GM23248 (cell line): ENCODE results near the gene TREX2. TPM values are rescaled to one million over a fixed set of nuclear protein-coding genes. Genes with fewer than 3 reads are reported as not detected.

ENCODE experiments used
- DNase-seq: peaks from one replicate; pipeline ENCODE4 v3.0.0-alpha.2; 2015
- H2AFZ ChIP-seq: fragments of 200-600 bp; sonication (generic); 2 replicates; pipeline ENCODE4 v1.6.1; 2016; ENCODE audit warnings: antibody characterized with exemption
- H3F3A ChIP-seq: fragments of 200-600 bp; sonication (generic); 2 replicates; pipeline ENCODE4 v1.6.1; 2016; ENCODE audit warnings: mild to moderate bottlenecking, antibody characterized with exemption, mixed run types; ENCODE audit not compliant: insufficient read depth
- H3K27ac ChIP-seq: fragments of 200-600 bp; sonication (generic); 2 replicates; pipeline ENCODE4 v1.5.1; 2016; ENCODE audit warnings: mild to moderate bottlenecking
- H3K27me3 ChIP-seq: fragments of 200-600 bp; sonication (generic); replicated peaks from 2 replicates; pipeline ENCODE4 v1.6.1; 2016; ENCODE audit warnings: mild to moderate bottlenecking; ENCODE audit not compliant: insufficient read depth
- H3K36me3 ChIP-seq: fragments of 200-600 bp; sonication (generic); 2 replicates; pipeline ENCODE4 v1.6.1; 2016; ENCODE audit warnings: low read depth, mild to moderate bottlenecking
- H3K4me1 ChIP-seq: fragments of 200-600 bp; sonication (generic); 2 replicates; pipeline ENCODE4 v1.6.1; 2016; ENCODE audit warnings: mild to moderate bottlenecking; ENCODE audit not compliant: insufficient read depth
- H3K4me2 ChIP-seq: fragments of 200-600 bp; sonication (generic); one replicate; pipeline ENCODE4 v1.6.1; 2016; ENCODE audit warnings: mild to moderate bottlenecking; ENCODE audit not compliant: unreplicated experiment
- H3K4me3 ChIP-seq: fragments of 200-600 bp; sonication (generic); 2 replicates; pipeline ENCODE4 v1.5.1; 2016; ENCODE audit warnings: mild to moderate bottlenecking
- H3K79me2 ChIP-seq: fragments of 200-600 bp; sonication (generic); 2 replicates; pipeline ENCODE4 v1.6.1; 2016; ENCODE audit warnings: mild to moderate bottlenecking; ENCODE audit not compliant: insufficient read depth
- H3K9ac ChIP-seq: fragments of 200-600 bp; sonication (generic); 2 replicates; pipeline ENCODE4 v1.6.1; 2016; ENCODE audit warnings: mild to moderate bottlenecking
- H3K9me2 ChIP-seq: fragments of 200-600 bp; sonication (generic); 2 replicates; pipeline ENCODE4 v1.6.1; 2016; ENCODE audit warnings: mixed run types, mild to moderate bottlenecking, moderate library complexity; ENCODE audit not compliant: insufficient read depth
- H3K9me3 ChIP-seq: fragments of 200-600 bp; sonication (generic); one replicate; pipeline ENCODE4 v1.6.1; 2017; ENCODE audit warnings: low read depth
- H4K20me1 ChIP-seq: fragments of 200-600 bp; sonication (generic); 2 replicates; pipeline ENCODE4 v1.6.0; 2016; ENCODE audit not compliant: insufficient read depth
- EZH2 ChIP-seq: fragments of 200-600 bp; sonication (generic); IDR thresholded peaks from 2 replicates; pipeline ENCODE4 v1.6.1; 2018; ENCODE audit warnings: antibody characterized with exemption, mild to moderate bottlenecking; ENCODE audit not compliant: insufficient read depth, poor library complexity, severe bottlenecking
- EZH2phosphoT487 ChIP-seq: fragments of 200-600 bp; sonication (generic); IDR thresholded peaks from 2 replicates; pipeline ENCODE4 v1.6.1; 2018; ENCODE audit warnings: antibody characterized with exemption, moderate library complexity, mild to moderate bottlenecking, low read depth; ENCODE audit not compliant: insufficient read depth
- WGBS, 2 experiments: methylation state at CpG; one replicate each; pipeline ENCODE4 v1.1.6; 2015 to 2017; ENCODE audit warnings: low lambda C conversion rate in 2 of 2, low coverage in 1 of 2; ENCODE audit errors: missing lambda C conversion rate in 2 of 2; 5-methylcytosine and 5-hydroxymethylcytosine counted together
- in situ Hi-C: fragments of 300-500 bp; cut with MboI; formaldehyde crosslinking; loops from 2 replicates; pipeline ENCODE4 v1.15.0; 2020
- polyA plus RNA-seq: library from polyadenylated mRNA; unstranded; fragments of >200 nt; fragmentation: Nextera tagmentation; extraction: Ambion mirVana; gene quantifications from 2 replicates; pipeline ENCODE4 v1.2.1, GENCODE V29; 2016
- total RNA-seq: library from RNA; depleted of rRNA; stranded (reverse); fragments of >200 nt; shearing (Covaris generic); gene quantifications from 2 replicates; pipeline ENCODE4 v1.2.3, GENCODE V29; 2014

The TREX2 gene
- total and polyA plus RNA-seq, 2 experiments from 2014 or later = 0.24 to 0.76 TPM

- H3K36me3 ChIP-seq = no peaks in the 10 kb centered on the region
- H2AFZ ChIP-seq = no peak overlapping the region
- no peak overlapping the region for H3K27ac ChIP-seq
- H3K79me2 ChIP-seq = peaks cover 18% of the 10 kb centered on the region
- DNase-seq = no peak
- H3K9me3 ChIP-seq = no peaks in the 10 kb centered on the region
- WGBS, 2 experiments = 86 to 94% methylated on average over 9 to 11 of the region's 11 CpGs
- H3K4me3 ChIP-seq = no peak overlapping the region
- in situ Hi-C loops = no loop called here
- no peaks in the 10 kb centered on the region for H3F3A ChIP-seq
- peaks cover under 1% of the 10 kb centered on the region; the same call in 1 of the 2 replicates for H3K4me1 ChIP-seq
- H3K27me3 ChIP-seq = no peaks in the 10 kb centered on the region
- no peaks in the 10 kb centered on the region for H3K9me2 ChIP-seq
- TF ChIP-seq EZH2 = no peak
- no peak for TF ChIP-seq EZH2phosphoT487
- no peak overlapping the region for H3K4me2 ChIP-seq
- no peaks in the 10 kb centered on the region for H4K20me1 ChIP-seq
- H3K9ac ChIP-seq = no peak overlapping the region
Observed at GRCh38 chrX:153493085-153493484, 47.2 kb upstream of the TREX2 start.

- no peak for TF ChIP-seq EZH2
- TF ChIP-seq EZH2phosphoT487 = no peak
- H3K27me3 ChIP-seq = no peaks in the 10 kb centered on the region
- H3K9me2 ChIP-seq = no peaks in the 10 kb centered on the region
- peaks cover 13% of the 10 kb centered on the region for H3K79me2 ChIP-seq
- H3K27ac ChIP-seq = no peak overlapping the region
- H3K4me3 ChIP-seq = no peak overlapping the region
- H3F3A ChIP-seq = no peaks in the 10 kb centered on the region
- no peak overlapping the region for H2AFZ ChIP-seq
- peaks cover 6% of the 10 kb centered on the region; the same call in 1 of the 2 replicates for H3K4me1 ChIP-seq
- H3K36me3 ChIP-seq = no peaks in the 10 kb centered on the region
- H3K9ac ChIP-seq = no peak overlapping the region
- no peak for DNase-seq
- H3K4me2 ChIP-seq = no peak overlapping the region
- H3K9me3 ChIP-seq = no peaks in the 10 kb centered on the region
- H4K20me1 ChIP-seq = no peaks in the 10 kb centered on the region
- WGBS, 2 experiments = 87 to 89% methylated on average over 5 to 10 of the region's 12 CpGs
- in situ Hi-C loops = no loop called here
Observed at GRCh38 chrX:153492543-153492942, 46.7 kb upstream of the TREX2 start.

GRCh38 chrX:153491918-153492317, 46.1 kb upstream of the TREX2 start:
- Histone ChIP-seq H3K4me1 (peaks cover 6% of the 10 kb centered on the region; the same call in 1 of the 2 replicates), H3K36me3 (no peaks in the 10 kb centered on the region), H3K4me3 (no peak overlapping the region), H3K79me2 (peaks cover 13% of the 10 kb centered on the region), H3K9me2 (no peaks in the 10 kb centered on the region), H3K27me3 (no peaks in the 10 kb centered on the region), H3K27ac (no peak overlapping the region), H3K9ac (no peak overlapping the region), H2AFZ (no peak overlapping the region), H3K4me2 (no peak overlapping the region), H3K9me3 (no peaks in the 10 kb centered on the region), H4K20me1 (no peaks in the 10 kb centered on the region), H3F3A (no peaks in the 10 kb centered on the region)
- TF ChIP-seq EZH2phosphoT487 (no peak), EZH2 (no peak)
- in situ Hi-C loops = no loop called here
- DNase-seq = no peak
- WGBS, 2 experiments = 73% methylated on average over 3 of the region's 11 CpGs; no CpG with 5 or more reads in 1 of the 2 experiments

GRCh38 chrX:153491351-153491914, 45.6 kb upstream of the TREX2 start:
- no peaks in the 10 kb centered on the region for H3K36me3 ChIP-seq
- no peaks in the 10 kb centered on the region for H3K9me2 ChIP-seq
- H3K9ac ChIP-seq = no peak overlapping the region
- DNase-seq = no peak
- no peaks in the 10 kb centered on the region for H3F3A ChIP-seq
- no peak overlapping the region for H3K4me3 ChIP-seq
- no peak overlapping the region for H3K27ac ChIP-seq
- H4K20me1 ChIP-seq = no peaks in the 10 kb centered on the region
- H3K9me3 ChIP-seq = no peaks in the 10 kb centered on the region
- peaks cover 6% of the 10 kb centered on the region; the same call in 1 of the 2 replicates for H3K4me1 ChIP-seq
- H3K4me2 ChIP-seq = no peak overlapping the region
- in situ Hi-C loops = no loop called here
- WGBS, 2 experiments = 82 to 88% methylated on average over 6 to 8 of the region's 10 CpGs
- H2AFZ ChIP-seq = no peak overlapping the region
- peaks cover 11% of the 10 kb centered on the region for H3K79me2 ChIP-seq
- TF ChIP-seq EZH2phosphoT487 (no peak), EZH2 (no peak)
- no peaks in the 10 kb centered on the region for H3K27me3 ChIP-seq
